ENCODE measurements around the gene ADRA2C.

- TF ChIP-seq CTCF (conservative IDR thresholded peaks at IDR 0.05; ENCODE audit: low read depth in 2 of 2) (no peak), EZH2phosphoT487 (IDR thresholded peaks at IDR 0.05; ENCODE audit: unreplicated experiment) (no peak), CREB1 (CRISPR knock-in tag; IDR thresholded peaks at IDR 0.05; ENCODE audit: low read depth) (no peak), ETS1 (IDR thresholded peaks at IDR 0.05) (no peak)
Measured at GRCh38 chr4:3718462-3718861, 47.7 kb upstream of the ADRA2C start.

All from GM23338 (cell line).